HepG2 (cell line): ENCODE results near the gene ZSWIM6. TPM values are rescaled to one million over a fixed set of nuclear protein-coding genes. Genes with fewer than 3 reads are reported as not detected.

Source experiments
- ATAC-seq: fragments of 200-7000 bp; cut with Tn5 transposase; 3 replicates; pipeline ENCODE4 v1.9.1; 2020; ENCODE audit warnings: mild to moderate bottlenecking, moderate library complexity
- BruUV-seq: library from RNA; stranded (reverse); fragments of 400-500 nt; replicated peaks from 2 replicates; lab custom pipeline; 2021; lab: Mats Ljungman, UMichigan
- CTCF ChIA-PET: fragments of 300-600 bp; formaldehyde crosslinking; extraction: SDS; loops from one replicate; lab custom pipeline; 2021; ENCODE audit warnings: low total read pairs, inconsistent platforms, low intra/inter-chr PET ratio; lab: Yijun Ruan, JAX
- POLR2A ChIA-PET: fragments of 350-600 bp; sonication (Branson Sonifier 250); formaldehyde crosslinking; loops from one replicate; lab custom pipeline; 2020; ENCODE audit warnings: antibody characterized with exemption, inconsistent platforms; lab: Yijun Ruan, JAX
- DNase-seq: peaks from one replicate; pipeline ENCODE4 v3.0.0-alpha.2; 2015; ENCODE audit warnings: low spot score
- FAIRE-seq: peaks from 3 replicates; lab custom pipeline; 2011; peaks lifted over from hg19 to GRCh38; lab: Jason Lieb, UNC
- H2AFZ ChIP-seq: one replicate; pipeline ENCODE4 v1.6.1; 2011; ENCODE audit warnings: low read length, inconsistent platforms
- H3K27ac ChIP-seq: fragments of 300-600 bp; 3 replicates; pipeline ENCODE4 v1.8.0; 2011; ENCODE audit warnings: mixed run types, mild to moderate bottlenecking, mixed read lengths, low read length, inconsistent platforms; ENCODE audit not compliant: insufficient read depth; ENCODE audit errors: extremely low read length
- H3K27me3 ChIP-seq, 2 experiments: fragments of 200-600 bp in 1 of 2; 2 replicates in 1 of 2; 3 replicates in 1 of 2; pipeline versions ENCODE4 v1.6.0 to v1.8.0; 2011; ENCODE audit warnings: low read length in 2 of 2, mild to moderate bottlenecking in 2 of 2, moderate library complexity in 2 of 2, inconsistent platforms in 1 of 2; ENCODE audit not compliant: insufficient read depth in 2 of 2, control insufficient read depth in 1 of 2
- H3K36me3 ChIP-seq, 2 experiments: fragments of 200-600 bp in 1 of 2; replicated peaks in 1 of 2; 2 replicates in 1 of 2; 3 replicates in 1 of 2; pipeline versions ENCODE4 v1.5.1 to v1.8.0; 2011; ENCODE audit warnings: low read length in 2 of 2, inconsistent platforms in 1 of 2; ENCODE audit not compliant: insufficient read depth in 2 of 2, control insufficient read depth in 1 of 2
- H3K4me1 ChIP-seq: 2 replicates; pipeline ENCODE4 v1.5.1; 2012; ENCODE audit warnings: low read length, inconsistent platforms; ENCODE audit not compliant: insufficient read depth
- H3K4me2 ChIP-seq: 2 replicates; pipeline ENCODE4 v1.6.0; 2011; ENCODE audit warnings: low read depth, low read length, inconsistent platforms
- H3K4me3 ChIP-seq, 3 experiments: fragments of 200-600 bp in 1 of 3; sonication (generic), shearing (Covaris generic) in 1 of 3; replicated peaks in 1 of 3; 2 replicates each; pipeline ENCODE4 v1.5.1; 2011 to 2016; ENCODE audit warnings: low read length in 3 of 3, inconsistent platforms in 2 of 3, low read depth in 2 of 3, mild to moderate bottlenecking in 2 of 3, control low read depth in 1 of 3, mixed read lengths in 1 of 3; ENCODE audit not compliant: insufficient read depth in 1 of 3
- H3K79me2 ChIP-seq: one replicate; pipeline ENCODE4 v1.6.1; 2011; ENCODE audit warnings: low read length, inconsistent platforms; ENCODE audit not compliant: insufficient read depth
- H3K9ac ChIP-seq: 2 replicates; pipeline ENCODE4 v1.6.0; 2011; ENCODE audit warnings: mild to moderate bottlenecking, low read depth, low read length, inconsistent platforms; ENCODE audit not compliant: insufficient read depth
- H3K9me3 ChIP-seq: 2 replicates; pipeline ENCODE4 v1.5.1; 2012; ENCODE audit warnings: mild to moderate bottlenecking, low read length
- H4K20me1 ChIP-seq: 2 replicates; pipeline ENCODE4 v1.6.0; 2011; ENCODE audit warnings: inconsistent platforms, mild to moderate bottlenecking, low read length, moderate library complexity; ENCODE audit not compliant: insufficient read depth
- GPN1 ChIP-seq: sonication (generic); formaldehyde crosslinking; IDR thresholded peaks from 2 replicates; pipeline ENCODE4 v1.5.1; 2020; ENCODE audit warnings: missing genetic modification reagents, borderline replicate concordance
- HCFC1 ChIP-seq: fragments of 150-350 bp; IDR thresholded peaks from 2 replicates; pipeline ENCODE4 v1.6.1; 2014; ENCODE audit warnings: low read depth, low read length
- NFAT5 ChIP-seq: sonication (generic); formaldehyde crosslinking; IDR thresholded peaks from 2 replicates; pipeline ENCODE4 v1.4.0; 2020; ENCODE audit warnings: missing genetic modification reagents
- NFE2L1 ChIP-seq: sonication (generic); formaldehyde crosslinking; IDR thresholded peaks from 2 replicates; pipeline ENCODE4 v1.4.0; 2020; ENCODE audit warnings: missing genetic modification reagents, mild to moderate bottlenecking, borderline replicate concordance
- RBFOX2 ChIP-seq: fragments of 200-400 bp; formaldehyde crosslinking; IDR thresholded peaks from 2 replicates; pipeline ENCODE4 v1.6.1; 2017; ENCODE audit warnings: low read depth, mild to moderate bottlenecking, low read length
- SMAD9 ChIP-seq: sonication (generic); formaldehyde crosslinking; IDR thresholded peaks from 2 replicates; pipeline ENCODE4 v1.5.1; 2020; ENCODE audit warnings: mild to moderate bottlenecking, missing genetic modification reagents
- ZFYVE20 ChIP-seq: sonication (generic); formaldehyde crosslinking; IDR thresholded peaks from 2 replicates; pipeline ENCODE4 v1.8.0; 2023; ENCODE audit warnings: low read depth, mild to moderate bottlenecking, moderate library complexity, missing genetic modification reagents, borderline replicate concordance
- ZNF143 ChIP-seq: sonication (generic); formaldehyde crosslinking; IDR thresholded peaks from 2 replicates; pipeline ENCODE4 v1.4.0; 2020; ENCODE audit warnings: missing genetic modification reagents
- ZNF281 ChIP-seq: sonication (generic); formaldehyde crosslinking; IDR thresholded peaks from 2 replicates; pipeline ENCODE4 v1.4.0; 2020; ENCODE audit warnings: missing genetic modification reagents, borderline replicate concordance
- ZNF614 ChIP-seq: IDR thresholded peaks from 2 replicates; pipeline ENCODE4 v1.6.1; 2018; ENCODE audit warnings: missing biosample characterization, missing genetic modification reagents, inconsistent platforms, borderline replicate concordance
- ZNF713 ChIP-seq: sonication (generic); formaldehyde crosslinking; IDR thresholded peaks from 2 replicates; pipeline ENCODE4 v1.4.0; 2020; ENCODE audit warnings: mild to moderate bottlenecking, missing genetic modification reagents
- ZNF841 ChIP-seq: sonication (generic); formaldehyde crosslinking; IDR thresholded peaks from 2 replicates; pipeline ENCODE4 v1.8.1; 2023; ENCODE audit warnings: missing genetic modification reagents, borderline replicate concordance
- WGBS: methylation state at CpG from one replicate; pipeline ENCODE4 v1.1.6; 2017; ENCODE audit warnings: low lambda C conversion rate; 5-methylcytosine and 5-hydroxymethylcytosine counted together
- in situ Hi-C: cut with HindIII; loops from 2 replicates; pipeline ENCODE4 v1.10.0; 2017; ENCODE audit warnings: low pct_unique_long_range_greater_than_20kb; ENCODE audit not compliant: extremely low pct_ligation_motif_present
- intact Hi-C: fragments of 100-400 bp; cut with micrococcal nuclease; formaldehyde crosslinking; loops from one replicate; pipeline ENCODE4 v1.10.0; 2022; ENCODE audit not compliant: unreplicated experiment
- polyA plus RNA-seq, 8 experiments: library from polyadenylated mRNA; depleted of rRNA in 3 of 8; stranded (reverse) in 7 of 8; unstranded in 1 of 8; fragments of >200 nt; fragmentation: Illumina TruSeq in 4 of 8; extraction: Trizol in 4 of 8; gene quantifications; 2 replicates each; pipeline versions ENCODE4 v1.2.1 to v1.2.3, GENCODE V29; 2011 to 2016; ENCODE audit warnings: low read depth in 4 of 8, missing spikeins in 1 of 8, mixed read lengths in 1 of 8; ENCODE audit not compliant: insufficient read depth in 1 of 8
- total RNA-seq, 5 experiments: library from RNA; depleted of rRNA; stranded (reverse); fragments of >200 nt; fragmentation: Illumina TruSeq; extraction: Trizol; gene quantifications; 2 replicates each; pipeline ENCODE4 v1.2.3, GENCODE V29; 2016; ENCODE audit warnings: low read depth in 1 of 5
- TF ChIP-seq, protein P1 (sequence below), 2 experiments: sonication (generic) in 1 of 2; formaldehyde crosslinking in 1 of 2; IDR thresholded peaks; 2 replicates each; pipeline versions ENCODE4 v1.4.0 to v1.6.1; 2018 to 2020; ENCODE audit warnings: missing genetic modification reagents in 2 of 2, borderline replicate concordance in 1 of 2, low read depth in 1 of 2, mild to moderate bottlenecking in 1 of 2, missing biosample characterization in 1 of 2
- TF ChIP-seq, protein P2 (sequence below): sonication (generic); formaldehyde crosslinking; IDR thresholded peaks from 2 replicates; pipeline ENCODE4 v1.8.0; 2022; ENCODE audit warnings: missing genetic modification reagents, mild to moderate bottlenecking, inconsistent platforms, borderline replicate concordance

The ZSWIM6 gene
- total and polyA plus RNA-seq, 2 of the 13 experiments (the other 11 are each of a cell fraction or from before 2014, with no cell fraction given), result 0.82 to 1.9 TPM

GRCh38 chr5:61298066-61298465 is 34.0 kb upstream of the ZSWIM6 start:
- no TSS peak for BruUV-seq
- FAIRE-seq (no peak), DNase-seq (no peak), ATAC-seq (no peak)
- WGBS, result 79% methylated on average over 3 of the region's 3 CpGs
- Histone ChIP-seq H3K4me3 (no peak overlapping the region), H3K27ac (no peak overlapping the region), H3K9ac (no peak overlapping the region), H3K36me3 (no peaks in the 10 kb centered on the region), H3K4me2 (no peak overlapping the region), H2AFZ (no peak overlapping the region), H3K9me3 (no peaks in the 10 kb centered on the region), H3K4me1 (peaks cover 41% of the 10 kb centered on the region), H3K79me2 (no peaks in the 10 kb centered on the region), H3K27me3 (no peaks in the 10 kb centered on the region), H4K20me1 (no peaks in the 10 kb centered on the region)
- intact Hi-C loops (no loop called here), in situ Hi-C loops (no loop called here)
- CTCF ChIA-PET, result no interaction called here
- POLR2A ChIA-PET, result no interaction called here
- no peak for TF ChIP-seq ZFYVE20 (CRISPR knock-in tag)
- TF ChIP-seq GPN1, result no peak
- TF ChIP-seq SMAD9, result no peak
- TF ChIP-seq, protein P1, sequence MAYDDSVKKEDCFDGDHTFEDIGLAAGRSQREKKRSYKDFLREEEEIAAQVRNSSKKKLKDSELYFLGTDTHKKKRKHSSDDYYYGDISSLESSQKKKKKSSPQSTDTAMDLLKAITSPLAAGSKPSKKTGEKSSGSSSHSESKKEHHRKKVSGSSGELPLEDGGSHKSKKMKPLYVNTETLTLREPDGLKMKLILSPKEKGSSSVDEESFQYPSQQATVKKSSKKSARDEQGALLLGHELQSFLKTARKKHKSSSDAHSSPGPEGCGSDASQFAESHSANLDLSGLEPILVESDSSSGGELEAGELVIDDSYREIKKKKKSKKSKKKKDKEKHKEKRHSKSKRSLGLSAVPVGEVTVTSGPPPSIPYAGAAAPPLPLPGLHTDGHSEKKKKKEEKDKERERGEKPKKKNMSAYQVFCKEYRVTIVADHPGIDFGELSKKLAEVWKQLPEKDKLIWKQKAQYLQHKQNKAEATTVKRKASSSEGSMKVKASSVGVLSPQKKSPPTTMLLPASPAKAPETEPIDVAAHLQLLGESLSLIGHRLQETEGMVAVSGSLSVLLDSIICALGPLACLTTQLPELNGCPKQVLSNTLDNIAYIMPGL (CRISPR knock-in tag; IDR thresholded peaks at IDR 0.05; ENCODE audit: borderline replicate concordance in 1 of 2, low read depth in 1 of 2), result no peak
- no peak for TF ChIP-seq ZNF713
- TF ChIP-seq ZNF281 (CRISPR knock-in tag), result no peak
- TF ChIP-seq, protein P2, sequence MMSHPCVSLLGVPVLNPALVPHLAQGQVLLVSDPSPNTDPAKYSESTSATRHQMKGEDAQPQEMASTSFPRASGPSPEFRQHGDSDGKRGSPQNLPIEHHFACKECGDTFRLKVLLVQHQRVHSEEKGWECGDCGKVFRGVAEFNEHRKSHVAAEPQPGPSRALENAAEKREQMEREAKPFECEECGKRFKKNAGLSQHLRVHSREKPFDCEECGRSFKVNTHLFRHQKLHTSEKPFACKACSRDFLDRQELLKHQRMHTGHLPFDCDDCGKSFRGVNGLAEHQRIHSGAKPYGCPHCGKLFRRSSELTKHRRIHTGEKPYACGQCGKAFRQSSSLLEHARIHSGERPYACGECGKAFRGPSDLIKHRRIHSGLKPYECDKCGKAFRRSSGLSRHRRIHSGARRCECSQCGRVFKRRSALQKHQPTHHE (CRISPR knock-in tag), result no peak
- no peak for TF ChIP-seq RBFOX2
- no peak for TF ChIP-seq HCFC1
- TF ChIP-seq ZNF841 (CRISPR knock-in tag), result no peak
- no peak for TF ChIP-seq NFAT5 (CRISPR knock-in tag)
- TF ChIP-seq NFE2L1 (CRISPR knock-in tag), result no peak
- no peak for TF ChIP-seq ZNF143
- TF ChIP-seq ZNF614 (CRISPR knock-in tag), result no peak
